Effector memory CD8-positive, alpha-beta T cell (primary cell): ENCODE results near the gene CDH4.

Experiments
- ATAC-seq: fragments of 150-1000 bp; cut with Tn5 transposase; replicated peaks from 2 replicates; pipeline ENCODE4 v1.10.0; 2021; ENCODE audit warnings: mild to moderate bottlenecking, moderate library complexity
- DNase-seq, 3 experiments: peaks; one replicate each; pipeline ENCODE4 v3.0.0; 2021
- H3K27ac Mint-ChIP-seq, 2 donors: one replicate each; pipeline ENCODE4 v1.8.0; 2022; ENCODE audit warnings: mild to moderate bottlenecking in 2 of 2, mixed read lengths in 2 of 2, moderate library complexity in 2 of 2
- H3K27me3 Mint-ChIP-seq, 2 donors: one replicate each; pipeline ENCODE4 v1.8.0; 2022; ENCODE audit warnings: mixed read lengths in 2 of 2
- H3K36me3 Mint-ChIP-seq: one replicate; pipeline ENCODE4 v1.8.0; 2022; ENCODE audit warnings: mild to moderate bottlenecking, moderate library complexity, mixed read lengths; ENCODE audit not compliant: insufficient read depth
- H3K4me1 Mint-ChIP-seq, 2 donors: one replicate each; pipeline ENCODE4 v1.8.0; 2022; ENCODE audit warnings: low read depth in 2 of 2, mixed read lengths in 2 of 2
- H3K4me3 Mint-ChIP-seq, 2 donors: one replicate each; pipeline ENCODE4 v1.8.0; 2022; ENCODE audit warnings: mild to moderate bottlenecking in 2 of 2, mixed read lengths in 2 of 2, moderate library complexity in 2 of 2
- H3K9me3 Mint-ChIP-seq, 2 donors: one replicate each; pipeline ENCODE4 v1.8.0; 2022; ENCODE audit warnings: mixed read lengths in 2 of 2

The CDH4 gene

DNA sequence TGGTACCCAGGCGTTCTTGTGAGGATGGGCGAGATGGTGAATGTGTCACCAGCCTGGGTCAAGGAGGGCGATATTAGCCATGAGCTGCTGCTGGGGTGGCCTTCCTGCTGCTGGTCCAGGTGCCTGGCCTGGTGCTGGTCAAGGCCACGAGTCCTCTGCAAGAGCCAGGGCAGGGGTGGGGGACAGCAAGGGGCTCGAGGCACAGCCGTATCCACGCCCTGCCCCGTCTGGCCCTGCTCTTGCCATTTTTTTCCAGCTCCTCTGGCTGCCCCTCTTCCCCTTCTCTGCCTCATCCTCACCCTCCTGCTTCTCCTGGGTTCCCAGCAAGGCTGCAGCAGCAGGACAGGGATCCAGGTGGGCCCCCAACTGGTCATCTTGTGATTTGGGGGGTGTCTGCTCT is 51.2 kb downstream of the CDH4 start:
- H3K9me3 Mint-ChIP-seq: peaks cover 0 to 2% of the 10 kb centered on the region in 2 donors
- H3K4me3 Mint-ChIP-seq: no peak overlapping the region
- ATAC-seq: no peak
- no peak overlapping the region for H3K27ac Mint-ChIP-seq
- H3K27me3 Mint-ChIP-seq: no peaks in the 10 kb centered on the region
- H3K4me1 Mint-ChIP-seq: no peaks in the 10 kb centered on the region
- no peak for DNase-seq
- no peaks in the 10 kb centered on the region for H3K36me3 Mint-ChIP-seq

DNA sequence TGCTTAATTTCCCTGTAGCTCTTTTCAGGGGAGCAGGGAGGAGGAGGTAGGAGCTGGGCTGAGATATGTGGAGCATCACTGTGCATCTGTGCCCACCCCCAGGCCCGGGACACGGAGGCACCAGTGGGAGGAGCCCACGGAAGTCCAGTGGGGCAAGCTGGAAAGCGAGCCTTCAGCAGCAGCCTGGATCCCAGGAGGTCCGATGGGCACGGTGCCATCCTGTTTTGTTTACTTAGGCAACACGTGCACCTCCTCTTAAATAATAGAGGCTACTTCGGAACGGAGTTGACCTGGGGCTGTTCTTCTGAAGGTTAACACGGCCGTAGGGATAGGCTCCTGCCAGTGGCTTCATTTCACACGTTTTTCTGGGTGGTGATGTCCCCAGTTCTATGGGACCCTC is 51.6 kb downstream of the CDH4 start:
- Mint-ChIP-seq H3K4me1 (no peaks in the 10 kb centered on the region), H3K36me3 (no peaks in the 10 kb centered on the region), H3K27me3 (no peaks in the 10 kb centered on the region), H3K4me3 (no peak overlapping the region), H3K9me3 (peaks cover 0 to 2% of the 10 kb centered on the region in 2 donors), H3K27ac (no peak overlapping the region)
- no peak for ATAC-seq
- no peak for DNase-seq

- ATAC-seq (no peak), DNase-seq (no peak)
- Mint-ChIP-seq H3K4me1 (no peaks in the 10 kb centered on the region), H3K27me3 (no peaks in the 10 kb centered on the region), H3K9me3 (peaks cover 0 to 2% of the 10 kb centered on the region in 2 donors), H3K36me3 (no peaks in the 10 kb centered on the region), H3K4me3 (no peak overlapping the region), H3K27ac (no peak overlapping the region)
These were observed 52.7 kb downstream of the CDH4 start for GRCh38 chr20:61304750-61305149.

- Mint-ChIP-seq H3K4me1 (no peaks in the 10 kb centered on the region), H3K4me3 (no peak overlapping the region), H3K27ac (no peak overlapping the region), H3K36me3 (no peaks in the 10 kb centered on the region), H3K9me3 (peaks cover 0 to 5% of the 10 kb centered on the region in 2 donors), H3K27me3 (no peaks in the 10 kb centered on the region)
- DNase-seq (no peak), ATAC-seq (no peak)
These were observed 54.9 kb downstream of the CDH4 start for GRCh38 chr20:61306937-61307475.

- Mint-ChIP-seq H3K4me1 (no peaks in the 10 kb centered on the region), H3K4me3 (no peak overlapping the region), H3K27me3 (no peaks in the 10 kb centered on the region), H3K9me3 (peaks cover 0 to 7% of the 10 kb centered on the region in 2 donors), H3K36me3 (no peaks in the 10 kb centered on the region), H3K27ac (no peak overlapping the region)
- no peak for DNase-seq
- no peak for ATAC-seq
These were observed 55.8 kb downstream of the CDH4 start for GRCh38 chr20:61307686-61308476.

GRCh38 chr20:61308477-61308774 is 56.4 kb downstream of the CDH4 start:
- no peaks in the 10 kb centered on the region for H3K36me3 Mint-ChIP-seq
- DNase-seq (no peak), ATAC-seq (no peak)
- no peaks in the 10 kb centered on the region for H3K4me1 Mint-ChIP-seq
- H3K27ac Mint-ChIP-seq: no peak overlapping the region
- no peak overlapping the region for H3K4me3 Mint-ChIP-seq
- H3K27me3 Mint-ChIP-seq: no peaks in the 10 kb centered on the region
- H3K9me3 Mint-ChIP-seq: peaks cover 0 to 7% of the 10 kb centered on the region in 2 donors

DNA sequence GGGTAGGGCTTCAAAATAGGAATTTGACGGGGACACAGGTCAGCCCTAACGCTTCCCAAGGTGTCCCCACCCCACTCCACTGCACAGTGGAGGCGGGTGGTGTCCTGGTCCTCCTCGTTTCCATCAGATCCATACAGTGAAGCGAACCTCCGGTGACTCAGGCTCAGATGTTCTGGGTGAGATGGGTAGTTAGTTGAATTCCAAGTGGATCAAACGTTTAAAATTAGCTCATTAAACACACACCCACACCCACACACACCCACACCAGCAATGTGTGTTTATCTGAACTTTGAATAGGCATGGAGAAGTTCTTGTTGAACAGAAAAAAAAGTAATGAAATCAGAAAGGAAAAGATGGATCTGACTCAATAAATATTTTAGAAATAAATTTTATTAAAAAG is 58.9 kb downstream of the CDH4 start:
- Mint-ChIP-seq H3K4me1 (no peaks in the 10 kb centered on the region), H3K27ac (no peak overlapping the region), H3K27me3 (peaks cover 0 to 10% of the 10 kb centered on the region in 2 donors), H3K36me3 (no peaks in the 10 kb centered on the region), H3K4me3 (no peak overlapping the region), H3K9me3 (peaks cover 0 to 7% of the 10 kb centered on the region in 2 donors)
- ATAC-seq (no peak), DNase-seq (no peak)

- Mint-ChIP-seq H3K27me3 (peaks cover 0 to 10% of the 10 kb centered on the region in 2 donors), H3K36me3 (no peaks in the 10 kb centered on the region), H3K4me3 (no peak overlapping the region), H3K9me3 (peaks cover 0 to 7% of the 10 kb centered on the region in 2 donors), H3K27ac (no peak overlapping the region), H3K4me1 (no peaks in the 10 kb centered on the region)
- DNase-seq (no peak), ATAC-seq (no peak)
These were observed 59.8 kb downstream of the CDH4 start for GRCh38 chr20:61311656-61312387.

DNA sequence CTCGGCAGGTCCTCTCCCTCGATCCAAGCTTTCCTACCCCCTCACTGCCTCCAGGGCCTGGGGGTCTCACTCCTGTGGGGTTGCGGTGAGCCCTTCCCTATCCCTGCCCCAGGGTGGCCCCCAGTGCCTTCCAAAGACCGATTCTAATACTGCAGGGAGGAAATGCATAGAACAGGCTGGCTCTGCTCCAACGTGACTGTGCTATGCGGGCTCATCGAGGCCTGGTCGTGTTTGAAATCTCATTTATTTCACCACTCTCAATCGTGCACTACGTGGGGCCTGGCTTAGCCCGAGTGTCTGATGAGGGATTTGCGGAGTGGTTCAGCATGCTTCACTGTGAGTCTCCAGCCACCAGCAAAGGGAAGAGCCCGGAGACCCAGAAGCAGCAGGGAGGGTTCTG is 60.9 kb downstream of the CDH4 start:
- no peaks in the 10 kb centered on the region for H3K4me1 Mint-ChIP-seq
- no peak for DNase-seq
- H3K4me3 Mint-ChIP-seq: no peak overlapping the region
- no peak for ATAC-seq
- H3K27me3 Mint-ChIP-seq: peaks cover 0 to 10% of the 10 kb centered on the region in 2 donors
- H3K27ac Mint-ChIP-seq: no peak overlapping the region
- H3K9me3 Mint-ChIP-seq: peaks cover 0 to 7% of the 10 kb centered on the region in 2 donors
- H3K36me3 Mint-ChIP-seq: no peaks in the 10 kb centered on the region

- peaks cover 0 to 10% of the 10 kb centered on the region in 2 donors for H3K27me3 Mint-ChIP-seq
- no peak for ATAC-seq
- H3K36me3 Mint-ChIP-seq: no peaks in the 10 kb centered on the region
- no peaks in the 10 kb centered on the region for H3K4me1 Mint-ChIP-seq
- no peak overlapping the region for H3K4me3 Mint-ChIP-seq
- no peak overlapping the region for H3K27ac Mint-ChIP-seq
- DNase-seq: no peak
- peaks cover 0 to 7% of the 10 kb centered on the region in 2 donors for H3K9me3 Mint-ChIP-seq
These were observed 61.3 kb downstream of the CDH4 start for GRCh38 chr20:61313396-61313795.

- Mint-ChIP-seq H3K4me1 (no peaks in the 10 kb centered on the region), H3K4me3 (no peak overlapping the region), H3K9me3 (peaks cover 0 to 7% of the 10 kb centered on the region in 2 donors), H3K27ac (no peak overlapping the region), H3K36me3 (no peaks in the 10 kb centered on the region), H3K27me3 (peaks cover 0 to 16% of the 10 kb centered on the region in 2 donors)
- ATAC-seq (no peak), DNase-seq (no peak)
These were observed 62.4 kb downstream of the CDH4 start for GRCh38 chr20:61314326-61315010.

- Mint-ChIP-seq H3K36me3 (no peaks in the 10 kb centered on the region), H3K9me3 (peaks cover 0 to 7% of the 10 kb centered on the region in 2 donors), H3K4me1 (no peaks in the 10 kb centered on the region), H3K27me3 (peaks cover 0 to 25% of the 10 kb centered on the region in 2 donors), H3K4me3 (no peak overlapping the region), H3K27ac (no peak overlapping the region)
- ATAC-seq: no peak
- no peak for DNase-seq
These were observed 63.3 kb downstream of the CDH4 start for GRCh38 chr20:61315319-61315718.

- Mint-ChIP-seq H3K36me3 (no peaks in the 10 kb centered on the region), H3K9me3 (peaks cover 0 to 7% of the 10 kb centered on the region in 2 donors), H3K27ac (no peak overlapping the region), H3K27me3 (peaks cover 0 to 31% of the 10 kb centered on the region in 2 donors), H3K4me3 (no peak overlapping the region), H3K4me1 (no peaks in the 10 kb centered on the region)
- ATAC-seq (no peak), DNase-seq (no peak)
These were observed 64.3 kb downstream of the CDH4 start for GRCh38 chr20:61316346-61316745.
